CD14-positive monocyte (primary cell): Measurements from ENCODE around the gene SH3YL1. TPM values are rescaled to one million over a fixed set of nuclear protein-coding genes. Genes with fewer than 3 reads are reported as not detected.

Experiments used
- DNase-seq, 3 donors: peaks; one replicate each; pipeline ENCODE4 v3.0.0-alpha.2; 2011 to 2022
- H2AFZ ChIP-seq: 2 replicates; pipeline ENCODE4 v1.6.0; 2012; ENCODE audit warnings: mild to moderate bottlenecking, low read depth, low read length, inconsistent platforms; ENCODE audit not compliant: insufficient read depth, poor library complexity, severe bottlenecking
- H3K27ac ChIP-seq, 2 donors: 1 replicate in 1 of 2; 2 replicates in 1 of 2; pipeline ENCODE4 v1.5.1; 2012 to 2013; ENCODE audit warnings: low read length in 2 of 2, control low read depth in 1 of 2, inconsistent platforms in 1 of 2, low read depth in 1 of 2, mild to moderate bottlenecking in 1 of 2
- H3K27me3 ChIP-seq, 2 donors: one replicate each; pipeline versions ENCODE4 v1.6.0 to v1.6.1; 2011 to 2013; ENCODE audit warnings: low read length in 2 of 2; ENCODE audit not compliant: control insufficient read depth in 2 of 2, insufficient read depth in 2 of 2
- H3K36me3 ChIP-seq, 2 donors: replicated peaks in 1 of 2; 1 replicate in 1 of 2; 2 replicates in 1 of 2; pipeline versions ENCODE4 v1.5.1 to v1.6.1; 2012 to 2013; ENCODE audit warnings: low read length in 2 of 2, control low read depth in 1 of 2, inconsistent platforms in 1 of 2, mild to moderate bottlenecking in 1 of 2; ENCODE audit not compliant: insufficient read depth in 2 of 2, control insufficient read depth in 1 of 2
- H3K4me1 ChIP-seq, 2 donors: 1 replicate in 1 of 2; 2 replicates in 1 of 2; pipeline versions ENCODE4 v1.5.1 to v1.6.1; 2012 to 2013; ENCODE audit warnings: low read length in 2 of 2, control low read depth in 1 of 2, inconsistent platforms in 1 of 2, mild to moderate bottlenecking in 1 of 2, moderate library complexity in 1 of 2; ENCODE audit not compliant: insufficient read depth in 2 of 2, control insufficient read depth in 1 of 2
- H3K4me2 ChIP-seq: replicated peaks from 2 replicates; pipeline ENCODE3; 2012; ENCODE audit warnings: low read length, moderate library complexity, mild to moderate bottlenecking; ENCODE audit not compliant: poor library complexity, severe bottlenecking; ENCODE audit errors: extremely low read depth
- H3K4me3 ChIP-seq, 3 experiments: fragments of 200-600 bp in 1 of 3; sonication (generic) in 1 of 3; replicated peaks in 1 of 3; 1 replicate in 2 of 3; 2 replicates in 1 of 3; pipeline ENCODE4 v1.5.1; 2011 to 2013; ENCODE audit warnings: low read length in 3 of 3, mild to moderate bottlenecking in 3 of 3, control low read depth in 2 of 3, low read depth in 2 of 3, inconsistent platforms in 1 of 3, moderate library complexity in 1 of 3
- H3K79me2 ChIP-seq: 2 replicates; pipeline ENCODE4 v1.6.0; 2012; ENCODE audit warnings: mild to moderate bottlenecking, control low read depth, inconsistent platforms, low read length, moderate library complexity; ENCODE audit not compliant: insufficient read depth
- H3K9ac ChIP-seq: 2 replicates; pipeline ENCODE4 v1.6.0; 2017; ENCODE audit warnings: low read length, mild to moderate bottlenecking; ENCODE audit not compliant: insufficient read depth, poor library complexity, severe bottlenecking
- H3K9me3 ChIP-seq, 2 donors: replicated peaks in 1 of 2; 1 replicate in 1 of 2; 2 replicates in 1 of 2; pipeline versions ENCODE4 v1.5.1 to v1.6.1; 2012 to 2013; ENCODE audit warnings: low read length in 2 of 2, control low read depth in 1 of 2; ENCODE audit not compliant: control insufficient read depth in 1 of 2, insufficient read depth in 1 of 2
- H4K20me1 ChIP-seq: 2 replicates; pipeline ENCODE4 v1.6.0; 2012; ENCODE audit warnings: mild to moderate bottlenecking, low read length, control low read depth, moderate library complexity; ENCODE audit not compliant: insufficient read depth
- H3K27ac Mint-ChIP-seq, 7 donors: one replicate each; pipeline ENCODE4 v1.8.0; 2020; ENCODE audit warnings: mild to moderate bottlenecking in 7 of 7, mixed read lengths in 7 of 7, moderate library complexity in 6 of 7, inconsistent platforms in 2 of 7
- H3K27me3 Mint-ChIP-seq, 3 donors: one replicate each; pipeline ENCODE4 v1.8.0; 2021 to 2022; ENCODE audit warnings: low read depth in 3 of 3, mild to moderate bottlenecking in 3 of 3, mixed read lengths in 3 of 3, moderate library complexity in 3 of 3, inconsistent platforms in 1 of 3
- H3K36me3 Mint-ChIP-seq, 2 donors: one replicate each; pipeline ENCODE4 v1.8.0; 2020; ENCODE audit warnings: mixed read lengths in 2 of 2, inconsistent platforms in 1 of 2, mild to moderate bottlenecking in 1 of 2
- H3K4me1 Mint-ChIP-seq: one replicate; pipeline ENCODE4 v1.8.0; 2020; ENCODE audit warnings: mild to moderate bottlenecking, mixed read lengths
- H3K4me3 Mint-ChIP-seq, 2 donors: one replicate each; pipeline ENCODE4 v1.8.0; 2020; ENCODE audit warnings: mild to moderate bottlenecking in 2 of 2, mixed read lengths in 2 of 2, moderate library complexity in 1 of 2
- H3K9me3 Mint-ChIP-seq, 7 donors: one replicate each; pipeline ENCODE4 v1.8.0; 2020 to 2022; ENCODE audit warnings: mixed read lengths in 7 of 7, mild to moderate bottlenecking in 6 of 7, moderate library complexity in 6 of 7, inconsistent platforms in 2 of 7
- WGBS: methylation state at CpG from one replicate; pipeline ENCODE4 v1.1.5; 2013; ENCODE audit warnings: missing lambda C conversion rate; ENCODE audit not compliant: insufficient coverage; 5-methylcytosine and 5-hydroxymethylcytosine counted together
- intact Hi-C, 2 donors: fragments of 100-400 bp; cut with micrococcal nuclease; formaldehyde crosslinking; loops; one replicate each; pipeline versions ENCODE4 v1.15.0 to v1.15.1; 2023
- polyA plus RNA-seq, 3 donors: library from polyadenylated mRNA; depleted of rRNA in 1 of 3; unstranded in 2 of 3; stranded (reverse) in 1 of 3; fragments of 300-500 nt in 2 of 3; fragments of >200 nt in 1 of 3; fragmentation: Illumina TruSeq in 2 of 3; gene quantifications; 1 replicate in 2 of 3; 2 replicates in 1 of 3; pipeline ENCODE4 v1.2.3, GENCODE V29; 2012 to 2021
- TF ChIP-seq, protein P1 (sequence below): fragments of 200-600 bp; IDR thresholded peaks from one replicate; pipeline ENCODE4 v1.8.0; 2022; ENCODE audit warnings: antibody characterized with exemption, mild to moderate bottlenecking

The SH3YL1 gene
- polyA plus RNA-seq, 3 donors: 2.4 to 11.7 (median 4.0) TPM

GRCh38 chr2:203401-203800 lies 60.4 kb downstream of the SH3YL1 start:
- H3K4me1 ChIP-seq: no peaks in the 10 kb centered on the region
- no peaks in the 10 kb centered on the region for H3K79me2 ChIP-seq
- Mint-ChIP-seq H3K9me3 (peaks cover 7 to 26% (median 10%) of the 10 kb centered on the region in 7 donors), H3K4me3 (no peak overlapping the region), H3K36me3 (no peaks in the 10 kb centered on the region), H3K27ac (no peak overlapping the region), H3K4me1 (no peaks in the 10 kb centered on the region), H3K27me3 (peaks cover 2 to 3% (median 2%) of the 10 kb centered on the region in 3 donors)
- H3K27me3 ChIP-seq: no peaks in the 10 kb centered on the region
- no peaks in the 10 kb centered on the region for H4K20me1 ChIP-seq
- H3K9ac ChIP-seq: no peak overlapping the region
- peaks cover 48 to 56% of the 10 kb centered on the region in 2 donors for H3K9me3 ChIP-seq
- TF ChIP-seq, protein P1, sequence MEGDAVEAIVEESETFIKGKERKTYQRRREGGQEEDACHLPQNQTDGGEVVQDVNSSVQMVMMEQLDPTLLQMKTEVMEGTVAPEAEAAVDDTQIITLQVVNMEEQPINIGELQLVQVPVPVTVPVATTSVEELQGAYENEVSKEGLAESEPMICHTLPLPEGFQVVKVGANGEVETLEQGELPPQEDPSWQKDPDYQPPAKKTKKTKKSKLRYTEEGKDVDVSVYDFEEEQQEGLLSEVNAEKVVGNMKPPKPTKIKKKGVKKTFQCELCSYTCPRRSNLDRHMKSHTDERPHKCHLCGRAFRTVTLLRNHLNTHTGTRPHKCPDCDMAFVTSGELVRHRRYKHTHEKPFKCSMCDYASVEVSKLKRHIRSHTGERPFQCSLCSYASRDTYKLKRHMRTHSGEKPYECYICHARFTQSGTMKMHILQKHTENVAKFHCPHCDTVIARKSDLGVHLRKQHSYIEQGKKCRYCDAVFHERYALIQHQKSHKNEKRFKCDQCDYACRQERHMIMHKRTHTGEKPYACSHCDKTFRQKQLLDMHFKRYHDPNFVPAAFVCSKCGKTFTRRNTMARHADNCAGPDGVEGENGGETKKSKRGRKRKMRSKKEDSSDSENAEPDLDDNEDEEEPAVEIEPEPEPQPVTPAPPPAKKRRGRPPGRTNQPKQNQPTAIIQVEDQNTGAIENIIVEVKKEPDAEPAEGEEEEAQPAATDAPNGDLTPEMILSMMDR: no peak
- intact Hi-C loops: no loop called here
- DNase-seq: no peak
- H2AFZ ChIP-seq: no peak overlapping the region
- WGBS: 90% methylated on average over 5 of the region's 8 CpGs
- no peaks in the 10 kb centered on the region for H3K36me3 ChIP-seq
- H3K4me3 ChIP-seq: no peak overlapping the region
- H3K4me2 ChIP-seq: no peak overlapping the region
- no peak overlapping the region for H3K27ac ChIP-seq

GRCh38 chr2:202945-203344 lies 60.9 kb downstream of the SH3YL1 start:
- Mint-ChIP-seq H3K9me3 (peaks cover 6 to 24% (median 9%) of the 10 kb centered on the region in 7 donors), H3K4me3 (no peak overlapping the region), H3K27ac (no peak overlapping the region)

More at GRCh38 chr2:202945-203344, 60.9 kb downstream of the SH3YL1 start:
- DNase-seq: no peak
- TF ChIP-seq, protein P1: no peak
- Histone ChIP-seq H3K36me3 (no peaks in the 10 kb centered on the region), H2AFZ (no peak overlapping the region), H3K27me3 (no peaks in the 10 kb centered on the region), H3K27ac (no peak overlapping the region), H3K9ac (no peak overlapping the region), H3K4me3 (no peak overlapping the region), H3K9me3 (peaks cover 43 to 52% of the 10 kb centered on the region in 2 donors), H3K79me2 (no peaks in the 10 kb centered on the region), H3K4me2 (no peak overlapping the region), H3K4me1 (no peaks in the 10 kb centered on the region), H4K20me1 (no peaks in the 10 kb centered on the region)
- Mint-ChIP-seq H3K4me1 (no peaks in the 10 kb centered on the region), H3K27me3 (peaks cover under 1 to 3% (median 2%) of the 10 kb centered on the region in 3 donors), H3K36me3 (no peaks in the 10 kb centered on the region)
- no CpG with 5 or more reads among the region's 6 CpGs for WGBS
- intact Hi-C loops: no loop called here
